ENCODE measurements around the gene PRKAG2. TPM values are rescaled to one million over a fixed set of nuclear protein-coding genes. Genes with fewer than 3 reads are reported as not detected.

Gene PRKAG2
- total and polyA plus RNA-seq, 4 donors = 17.5 to 33.3 (median 23.9) TPM

- Histone ChIP-seq H3K9me3 (ENCODE audit: control insufficient read depth in 4 of 4, insufficient read depth in 3 of 4, low read length in 3 of 4) (no peaks in the 10 kb centered on the region), H3K27ac (ENCODE audit: low read depth in 1 of 2, low read length in 1 of 2) (peak overlapping the region in 1 of 2 donors; percentile 86), H3K27me3 (ENCODE audit: control insufficient read depth in 3 of 3, insufficient read depth in 3 of 3, low read length in 2 of 3) (no peaks in the 10 kb centered on the region), H3K9ac (ENCODE audit: insufficient read depth in 1 of 2, low read length in 2 of 2) (no peak overlapping the region), H3K36me3 (ENCODE audit: control insufficient read depth in 4 of 4, insufficient read depth in 4 of 4, low read length in 4 of 4) (no peaks in the 10 kb centered on the region), H3K4me3 (no peak overlapping the region), H3K4me1 (ENCODE audit: control insufficient read depth in 5 of 5, insufficient read depth in 5 of 5, low read length in 5 of 5) (peaks cover 0 to 19% (median 7%) of the 10 kb centered on the region in 5 donors)
- ATAC-seq (ENCODE audit: insufficient read depth, low FRiP score) = no peak
- 74 to 84% methylated on average over 18 of the region's 18 CpGs for WGBS, 2 donors
- no peak for TF ChIP-seq CTCF (IDR thresholded peaks at IDR 0.05; ENCODE audit: control extremely low read depth, extremely low read depth)
- no peak for DNase-seq
These were observed 132.8 kb downstream of the PRKAG2 start for GRCh38 chr7:151744051-151744580.

- H3K4me3 ChIP-seq = no peak overlapping the region
- no peaks in the 10 kb centered on the region for H3K9me3 ChIP-seq (ENCODE audit: control insufficient read depth in 4 of 4, insufficient read depth in 3 of 4, low read length in 3 of 4)
- ATAC-seq (ENCODE audit: insufficient read depth, low FRiP score) (no peak), DNase-seq (no peak)
- 69 to 73% methylated on average over 10 of the region's 10 CpGs for WGBS, 2 donors
- peak overlapping the region in 1 of 2 donors; percentile 86 for H3K27ac ChIP-seq (ENCODE audit: low read depth in 1 of 2, low read length in 1 of 2)
- no peak overlapping the region for H3K9ac ChIP-seq (ENCODE audit: insufficient read depth in 1 of 2, low read length in 2 of 2)
- no peaks in the 10 kb centered on the region for H3K27me3 ChIP-seq (ENCODE audit: control insufficient read depth in 3 of 3, insufficient read depth in 3 of 3, low read length in 2 of 3)
- peaks cover 0 to 19% (median 7%) of the 10 kb centered on the region in 5 donors for H3K4me1 ChIP-seq (ENCODE audit: control insufficient read depth in 5 of 5, insufficient read depth in 5 of 5, low read length in 5 of 5)
- no peak for TF ChIP-seq CTCF (IDR thresholded peaks at IDR 0.05; ENCODE audit: control extremely low read depth, extremely low read depth)
- no peaks in the 10 kb centered on the region for H3K36me3 ChIP-seq (ENCODE audit: control insufficient read depth in 4 of 4, insufficient read depth in 4 of 4, low read length in 4 of 4)
These were observed 133.4 kb downstream of the PRKAG2 start for GRCh38 chr7:151743481-151743983.

GRCh38 chr7:151742713-151743480 lies 134.0 kb downstream of the PRKAG2 start:
- no peak overlapping the region for H3K4me3 ChIP-seq
- peaks cover 0 to 19% (median 7%) of the 10 kb centered on the region in 5 donors for H3K4me1 ChIP-seq (ENCODE audit: control insufficient read depth in 5 of 5, insufficient read depth in 5 of 5, low read length in 5 of 5)
- no peaks in the 10 kb centered on the region for H3K36me3 ChIP-seq (ENCODE audit: control insufficient read depth in 4 of 4, insufficient read depth in 4 of 4, low read length in 4 of 4)
- WGBS, 2 donors = 13 to 36% methylated on average over 18 of the region's 18 CpGs
- peak overlapping the region in 1 of 2 donors; percentile 86 for H3K27ac ChIP-seq (ENCODE audit: low read depth in 1 of 2, low read length in 1 of 2)
- no peaks in the 10 kb centered on the region for H3K27me3 ChIP-seq (ENCODE audit: control insufficient read depth in 3 of 3, insufficient read depth in 3 of 3, low read length in 2 of 3)
- H3K9ac ChIP-seq (ENCODE audit: insufficient read depth in 1 of 2, low read length in 2 of 2) = no peak overlapping the region
- ATAC-seq (ENCODE audit: insufficient read depth, low FRiP score) (no peak), DNase-seq (no peak)
- H3K9me3 ChIP-seq (ENCODE audit: control insufficient read depth in 4 of 4, insufficient read depth in 3 of 4, low read length in 3 of 4) = no peaks in the 10 kb centered on the region
- TF ChIP-seq CTCF (IDR thresholded peaks at IDR 0.05; ENCODE audit: control extremely low read depth, extremely low read depth) = no peak
